WERI-Rb-1 (cell line): Measurements from ENCODE around the gene CCDC157.

ENCODE experiments used
- DNase-seq: peaks from one replicate; pipeline ENCODE4 v3.0.0-alpha.2; 2020
- H3K27ac ChIP-seq: fragments of 250-450 bp; sonication (Bioruptor Pico); 2 replicates; pipeline ENCODE4 v1.5.1; 2020; ENCODE audit warnings: mild to moderate bottlenecking, moderate library complexity
- H3K27me3 ChIP-seq: fragments of 250-450 bp; sonication (Bioruptor Pico); 2 replicates; pipeline ENCODE4 v1.5.1; 2021; ENCODE audit warnings: mild to moderate bottlenecking, low read depth, moderate library complexity; ENCODE audit not compliant: insufficient read depth, severe bottlenecking
- H3K36me3 ChIP-seq: fragments of 250-450 bp; sonication (Bioruptor Pico); 2 replicates; pipeline ENCODE4 v1.5.1; 2020; ENCODE audit warnings: mild to moderate bottlenecking, moderate library complexity
- H3K4me3 ChIP-seq: 2 replicates; pipeline ENCODE4 v1.5.1; 2011; ENCODE audit warnings: low read depth, mild to moderate bottlenecking, control low read depth, low read length
- H3K9me3 ChIP-seq: fragments of 250-450 bp; sonication (Bioruptor Pico); 2 replicates; pipeline ENCODE4 v1.5.1; 2021; ENCODE audit warnings: mild to moderate bottlenecking, moderate library complexity; ENCODE audit not compliant: severe bottlenecking
- CTCF ChIP-seq: IDR thresholded peaks from 2 replicates; pipeline ENCODE4 v1.5.1; 2011; ENCODE audit warnings: low read depth, mild to moderate bottlenecking, control low read depth, inconsistent platforms, low read length

CCDC157 gene

GRCh38 chr22:30310881-30311771 is 45.7 kb upstream of the CCDC157 start:
- Histone ChIP-seq H3K27ac (no peak overlapping the region), H3K9me3 (no peaks in the 10 kb centered on the region), H3K27me3 (no peaks in the 10 kb centered on the region), H3K4me3 (no peak overlapping the region), H3K36me3 (no peaks in the 10 kb centered on the region; the same call in none of the 2 replicates)
- TF ChIP-seq CTCF, result no peak
- DNase-seq, result no peak

GRCh38 chr22:30312053-30312452 is 44.8 kb upstream of the CCDC157 start:
- Histone ChIP-seq H3K27ac (no peak overlapping the region), H3K9me3 (no peaks in the 10 kb centered on the region), H3K4me3 (no peak overlapping the region), H3K36me3 (no peaks in the 10 kb centered on the region; the same call in none of the 2 replicates), H3K27me3 (no peaks in the 10 kb centered on the region)
- no peak for DNase-seq
- TF ChIP-seq CTCF, result no peak

- TF ChIP-seq CTCF, result no peak
- DNase-seq, result no peak
- Histone ChIP-seq H3K36me3 (no peaks in the 10 kb centered on the region; the same call in 1 of the 2 replicates), H3K27me3 (no peaks in the 10 kb centered on the region), H3K4me3 (no peak overlapping the region), H3K9me3 (no peaks in the 10 kb centered on the region), H3K27ac (no peak overlapping the region)
Measured at GRCh38 chr22:30313527-30314363, 43.1 kb upstream of the CCDC157 start.

GRCh38 chr22:30314915-30315314 is 41.9 kb upstream of the CCDC157 start:
- no peaks in the 10 kb centered on the region for H3K27me3 ChIP-seq
- DNase-seq, result no peak
- no peak for TF ChIP-seq CTCF
- no peak overlapping the region for H3K4me3 ChIP-seq
- H3K9me3 ChIP-seq, result no peaks in the 10 kb centered on the region
- no peak overlapping the region for H3K27ac ChIP-seq
- peaks cover 2% of the 10 kb centered on the region for H3K36me3 ChIP-seq

GRCh38 chr22:30315962-30316576 is 40.7 kb upstream of the CCDC157 start:
- TF ChIP-seq CTCF, result no peak
- Histone ChIP-seq H3K9me3 (no peaks in the 10 kb centered on the region), H3K36me3 (peaks cover 11% of the 10 kb centered on the region), H3K27ac (no peak overlapping the region), H3K27me3 (no peaks in the 10 kb centered on the region), H3K4me3 (no peak overlapping the region)
- no peak for DNase-seq
